Kidney (tissue), 19 donors: ENCODE results near the gene ZNF595. TPM values are rescaled to one million over a fixed set of nuclear protein-coding genes. Genes with fewer than 3 reads are reported as not detected.
"Not testable (repeated sequence)": the region's sequence is repeated elsewhere in the genome, so short reads cannot be mapped to it uniquely, and the experiment has no call there.

Source experiments
- DNase-seq, 5 donors: peaks; one replicate each; pipeline ENCODE4 v3.0.0-alpha.2; 2013 to 2020
- FAIRE-seq: peaks from 2 replicates; lab custom pipeline; 2012; peaks lifted over from hg19 to GRCh38; lab: Jason Lieb, UNC
- H3K27ac ChIP-seq, 2 donors: one replicate each; pipeline ENCODE4 v1.7.0; 2013; ENCODE audit warnings: low read depth in 2 of 2, low read length in 2 of 2, inconsistent platforms in 1 of 2
- H3K27me3 ChIP-seq: one replicate; pipeline ENCODE4 v1.7.1; 2013; ENCODE audit warnings: low read length, inconsistent platforms; ENCODE audit not compliant: control insufficient read depth, insufficient read depth
- H3K36me3 ChIP-seq, 3 donors: one replicate each; pipeline versions ENCODE4 v1.7.0 to v1.7.1; 2013; ENCODE audit warnings: low read length in 3 of 3, control low read depth in 1 of 3, inconsistent platforms in 1 of 3; ENCODE audit not compliant: insufficient read depth in 3 of 3, control insufficient read depth in 2 of 3
- H3K4me1 ChIP-seq, 3 donors: one replicate each; pipeline versions ENCODE4 v1.7.0 to v1.7.1; 2013; ENCODE audit warnings: low read length in 3 of 3, inconsistent platforms in 1 of 3, low read depth in 1 of 3; ENCODE audit not compliant: control insufficient read depth in 2 of 3, insufficient read depth in 2 of 3
- H3K4me3 ChIP-seq, 3 donors: one replicate each; pipeline versions ENCODE4 v1.7.0 to v1.8.1; 2013; ENCODE audit warnings: low read length in 3 of 3, control low read depth in 1 of 3, inconsistent platforms in 1 of 3
- H3K9ac ChIP-seq, 3 donors: one replicate each; pipeline versions ENCODE4 v1.7.0 to v1.7.1; 2013; ENCODE audit warnings: low read length in 3 of 3, control low read depth in 1 of 3, inconsistent platforms in 1 of 3
- H3K9me3 ChIP-seq, 3 donors: one replicate each; pipeline versions ENCODE4 v1.7.0 to v1.7.1; 2013; ENCODE audit warnings: low read length in 3 of 3, control low read depth in 1 of 3, inconsistent platforms in 1 of 3; ENCODE audit not compliant: control insufficient read depth in 2 of 3, insufficient read depth in 1 of 3
- intact Hi-C: fragments of 100-400 bp; cut with DNase I; formaldehyde crosslinking; loops from one replicate; pipeline ENCODE4 v1.11.1; 2022
- long read RNA-seq, 10 donors: library from polyadenylated mRNA in 1 of 10; unstranded in 1 of 10; transcript quantifications; one replicate each; pipeline ENCODE4 v2.0.0 and lab custom pipeline, GENCODE V29; 2021 to 2026
- polyA plus RNA-seq: library from polyadenylated mRNA; stranded (reverse); fragments of 350-450 nt; fragmentation: Illumina TruSeq; extraction: RNeasy Lipid Tissue Mini Kit (QIAGEN cat#74804); gene quantifications from one replicate; pipeline ENCODE4 v1.2.3, GENCODE V29; 2014; ENCODE audit warnings: low read depth, low replicate concordance; ENCODE audit not compliant: insufficient read depth
- total RNA-seq: library from RNA; stranded (reverse); fragmentation: NEBNext Ultra II Directional; extraction: Animal tissue kit (Norgen Biotek cat#: 25700); gene quantifications from one replicate; pipeline ENCODE4 v1.2.1, GENCODE V29; 2021
- donor health status: control.
- donor health status: control.
- donor health status: DM: yes; HTN: yes; CAD: no.
- donor health status: Normal renal cell carcinoma (clear cell type).

The ZNF595 gene
- total RNA-seq (18.3 TPM), polyA plus RNA-seq (6.0 TPM)
- long read RNA-seq, donor 1, partial matches to known transcripts = 0 of 4 reads
- long read RNA-seq, donor 1, other reads (novel, unspliced or antisense) = 0 of 4 reads
- long read RNA-seq, donor 2, transcript ZNF595-205 (4 exons, 2,911 nt) = major isoform, 7 of 9 reads
- long read RNA-seq, donor 2, partial matches to known transcripts = 0 of 9 reads
- long read RNA-seq, donor 2, other reads (novel, unspliced or antisense) = 0 of 9 reads
- long read RNA-seq, donor 3, partial matches to known transcripts = 0 of 6 reads
- long read RNA-seq, donor 3, other reads (novel, unspliced or antisense) = 0 of 6 reads
- long read RNA-seq, donor 4, transcript ZNF595-205 (4 exons, 2,911 nt) = major isoform, 6 of 8 reads
- long read RNA-seq, donor 4, partial matches to known transcripts = 0 of 8 reads
- long read RNA-seq, donor 4, other reads (novel, unspliced or antisense) = 0 of 8 reads
- long read RNA-seq, donor 5, partial matches to known transcripts = 0 of 2 reads
- long read RNA-seq, donor 5, other reads (novel, unspliced or antisense) = 0 of 2 reads
- long read RNA-seq, donor 6, partial matches to known transcripts = 0 of 5 reads
- long read RNA-seq, donor 6, other reads (novel, unspliced or antisense) = 0 of 5 reads
- long read RNA-seq, donor 7, partial matches to known transcripts = 0 of 8 reads
- long read RNA-seq, donor 7, other reads (novel, unspliced or antisense) = 2 of 8 reads
- long read RNA-seq, donor 8, transcript ZNF595-205 (4 exons, 2,911 nt) = major isoform, 8 of 10 reads
- long read RNA-seq, donor 8, partial matches to known transcripts = 0 of 10 reads
- long read RNA-seq, donor 8, other reads (novel, unspliced or antisense) = 0 of 10 reads
- long read RNA-seq, donor 9, partial matches to known transcripts = 0 of 6 reads
- long read RNA-seq, donor 9, other reads (novel, unspliced or antisense) = 0 of 6 reads
- long read RNA-seq, donor 10, transcript ZNF595-205 (4 exons, 2,911 nt) = major isoform, 7 of 11 reads
- long read RNA-seq, donor 10, partial matches to known transcripts = 0 of 11 reads
- long read RNA-seq, donor 10, other reads (novel, unspliced or antisense) = 0 of 11 reads

DNA sequence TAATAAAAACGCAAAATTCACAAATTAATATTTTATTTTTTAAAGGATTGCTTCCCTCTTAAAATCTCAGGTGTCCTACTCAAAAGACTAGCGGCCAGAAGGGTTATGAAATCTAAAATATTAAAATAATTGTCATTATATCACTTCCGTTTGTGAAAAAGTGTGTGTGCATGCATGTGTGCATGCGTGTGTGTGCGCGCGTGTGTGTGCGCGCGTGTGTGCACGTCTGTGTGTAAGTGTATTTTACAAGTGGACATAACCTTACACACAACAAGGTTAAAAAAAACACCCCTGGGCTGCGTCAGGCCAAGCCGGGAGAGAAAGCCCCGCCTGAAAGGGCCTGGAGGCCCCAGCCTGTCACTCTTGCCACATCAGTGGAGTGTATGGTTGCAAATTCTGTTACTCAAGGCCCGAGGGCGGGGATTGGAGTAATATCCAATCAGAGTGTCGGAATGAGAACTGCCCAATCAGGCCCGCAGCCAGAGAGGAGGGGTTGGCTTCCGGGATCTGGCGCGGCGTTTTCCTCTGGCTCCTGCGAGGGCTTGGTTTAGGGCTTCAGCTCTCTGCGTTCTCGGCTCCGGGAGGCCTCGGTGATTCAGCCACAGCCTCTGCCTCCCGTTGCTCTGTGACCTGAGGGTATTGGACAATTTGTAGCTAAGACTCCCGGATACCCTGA, at the start of gene ZNF595:
TSS of gene ZNF595 (plus strand) at position 518 of the 676 bp plus-strand sequence. CDS start 168 bp downstream, outside the sequence.
- H3K27me3 ChIP-seq, FAIRE-seq, H3K27ac ChIP-seq, intact Hi-C loops, H3K9me3 ChIP-seq, H3K9ac ChIP-seq, H3K36me3 ChIP-seq, H3K4me1 ChIP-seq: not testable (repeated sequence)
- H3K4me3 ChIP-seq = peak within 1 kb of the TSS in 1 of 3 donors; percentile 20
- peak in 1 of 5 donors; percentile 82 for DNase-seq

DNA sequence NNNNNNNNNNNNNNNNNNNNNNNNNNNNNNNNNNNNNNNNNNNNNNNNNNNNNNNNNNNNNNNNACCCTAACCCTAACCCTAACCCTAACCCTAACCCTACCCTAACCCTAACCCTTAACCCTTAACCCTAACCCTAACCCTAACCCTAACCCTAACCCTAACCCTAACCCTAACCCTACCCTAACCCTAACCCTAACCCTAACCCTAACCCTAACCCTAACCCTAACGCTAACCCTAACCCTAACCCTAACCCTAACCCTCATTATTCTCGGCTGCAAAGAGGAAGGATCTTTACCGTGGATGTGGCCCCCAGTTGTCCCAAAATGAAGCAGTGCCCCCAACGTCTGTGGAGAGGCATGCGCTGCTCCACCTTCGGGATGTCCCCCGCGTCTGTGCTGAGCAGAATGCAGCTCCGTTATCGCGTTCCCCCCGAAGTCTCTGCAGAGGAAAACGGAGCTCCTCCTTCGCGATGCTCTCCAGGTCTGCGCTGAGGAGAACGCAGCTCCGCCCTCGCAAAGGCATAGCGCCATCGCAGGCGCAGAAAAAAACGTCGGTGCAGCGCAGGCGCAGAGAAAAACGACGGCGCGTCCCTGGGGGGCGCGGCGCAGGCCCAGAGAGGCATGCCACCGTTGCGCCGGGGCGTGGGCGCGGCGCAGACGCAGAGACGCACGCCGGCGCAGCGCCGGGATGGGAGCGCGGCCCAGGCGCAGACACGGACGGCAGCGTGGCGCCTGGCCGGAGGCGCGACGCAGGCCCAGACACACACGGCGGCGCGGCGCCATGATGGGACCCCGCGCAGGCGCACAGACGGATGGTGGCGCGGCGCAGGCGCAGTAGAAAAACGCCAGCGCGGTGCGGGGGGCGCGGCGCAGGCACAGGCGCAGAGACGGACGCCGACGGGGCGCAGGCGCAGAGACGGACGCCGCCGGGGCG, 42.9 kb upstream of the ZNF595 start:
- H3K4me3 ChIP-seq, FAIRE-seq, intact Hi-C loops, H3K27ac ChIP-seq, H3K9ac ChIP-seq, H3K9me3 ChIP-seq, H3K4me1 ChIP-seq, H3K36me3 ChIP-seq, H3K27me3 ChIP-seq: not testable (repeated sequence)
- DNase-seq = peak in 3 of 5 donors; percentile 0 to 68 (median 27)

DNA sequence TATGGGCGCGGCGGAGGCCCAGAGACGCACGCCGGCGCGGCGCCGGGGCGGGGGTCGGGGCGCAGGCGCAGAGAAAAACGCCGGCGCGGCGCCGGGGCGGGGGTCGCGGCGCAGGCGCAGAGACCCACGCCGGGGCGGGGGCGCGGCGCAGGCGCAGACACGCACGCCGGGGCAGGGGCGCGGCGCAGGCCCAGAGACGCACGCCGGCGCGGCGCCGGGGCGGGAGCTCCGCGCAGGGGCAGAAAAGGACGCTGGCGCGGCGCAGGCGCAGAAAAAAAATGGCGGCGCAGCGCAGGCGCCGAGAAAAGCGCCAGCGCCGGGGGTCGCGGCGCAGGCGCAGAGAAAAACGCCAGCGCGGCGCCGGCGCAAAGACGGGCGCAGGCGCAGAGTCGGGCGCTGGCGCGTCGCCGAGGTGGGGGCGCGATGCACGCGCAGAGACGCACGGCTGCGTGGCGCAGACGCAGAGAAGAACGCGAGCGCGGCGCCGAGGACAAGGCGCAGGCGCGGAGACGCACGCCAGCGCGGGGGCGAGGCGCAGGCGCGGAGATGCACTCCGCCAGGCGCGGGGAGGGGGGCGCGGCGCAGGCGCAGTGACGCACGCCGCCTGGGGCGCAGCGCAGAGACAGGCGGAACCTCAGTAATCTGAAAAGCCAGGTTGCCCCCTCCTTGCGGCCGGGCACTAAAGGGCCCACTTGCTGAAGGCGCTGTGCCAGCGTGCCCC, 41.9 kb upstream of the ZNF595 start:
- H3K27ac ChIP-seq, H3K9ac ChIP-seq, H3K27me3 ChIP-seq, H3K4me3 ChIP-seq, intact Hi-C loops, H3K36me3 ChIP-seq, H3K4me1 ChIP-seq, H3K9me3 ChIP-seq, FAIRE-seq, DNase-seq: not testable (repeated sequence)

DNA sequence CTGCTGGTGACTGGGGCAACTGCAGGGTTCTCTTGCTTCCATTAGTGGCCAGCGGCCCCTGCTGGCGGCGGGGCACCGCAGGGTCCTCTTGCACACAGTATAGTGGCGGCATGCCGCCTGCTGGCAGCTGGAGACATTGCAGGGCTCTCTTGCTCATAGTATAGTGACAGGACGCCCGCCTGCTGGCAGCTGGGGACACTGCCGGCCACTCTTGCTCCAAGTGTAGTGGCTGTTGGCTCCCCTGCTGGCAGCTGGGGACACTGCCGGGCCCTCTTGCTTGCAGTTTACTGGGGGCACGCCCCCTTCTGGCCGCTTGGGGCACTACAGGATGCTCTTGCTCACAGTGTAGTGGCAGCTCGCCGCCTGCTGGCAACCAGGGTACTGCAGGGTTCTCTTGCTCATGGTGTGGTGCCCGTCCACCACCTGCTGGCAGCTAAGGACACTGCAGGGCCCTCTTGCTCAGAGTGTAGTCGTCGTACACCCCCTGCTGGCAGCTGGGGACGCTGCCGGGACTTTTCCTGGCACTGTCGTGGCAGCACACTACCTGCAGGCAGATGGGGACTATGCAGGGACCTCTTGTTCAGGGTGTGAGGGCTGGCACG, 41.2 kb upstream of the ZNF595 start:
- H3K27me3 ChIP-seq, H3K4me3 ChIP-seq, H3K9ac ChIP-seq, intact Hi-C loops, H3K4me1 ChIP-seq, H3K9me3 ChIP-seq, FAIRE-seq, H3K27ac ChIP-seq, H3K36me3 ChIP-seq: not testable (repeated sequence)
- DNase-seq = peak in 2 of 5 donors; percentile 30 to 62

DNA sequence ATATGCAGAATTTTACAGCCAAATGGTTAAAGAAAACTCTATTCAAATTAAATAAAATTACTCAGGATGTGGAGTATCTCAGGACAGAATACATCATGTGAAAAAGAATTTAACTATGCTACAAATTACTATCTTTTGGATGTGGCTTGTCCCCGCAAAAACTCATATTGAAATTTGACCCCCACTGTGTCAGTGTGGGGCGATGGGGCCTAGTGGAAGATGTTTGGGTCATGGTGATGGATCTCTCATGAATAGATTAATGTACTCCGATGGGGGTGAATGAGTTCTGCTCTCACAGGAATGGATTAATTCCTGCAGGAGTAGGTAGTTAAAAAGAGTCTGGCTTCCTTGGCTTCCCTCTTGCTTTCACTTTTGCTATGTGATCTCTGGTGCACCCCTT, 35.0 kb upstream of the ZNF595 start:
- H3K4me3 ChIP-seq, H3K36me3 ChIP-seq, H3K4me1 ChIP-seq, H3K9ac ChIP-seq, H3K9me3 ChIP-seq, H3K27me3 ChIP-seq, intact Hi-C loops, FAIRE-seq, H3K27ac ChIP-seq: not testable (repeated sequence)
- DNase-seq = peak in 1 of 5 donors; percentile 48

DNA sequence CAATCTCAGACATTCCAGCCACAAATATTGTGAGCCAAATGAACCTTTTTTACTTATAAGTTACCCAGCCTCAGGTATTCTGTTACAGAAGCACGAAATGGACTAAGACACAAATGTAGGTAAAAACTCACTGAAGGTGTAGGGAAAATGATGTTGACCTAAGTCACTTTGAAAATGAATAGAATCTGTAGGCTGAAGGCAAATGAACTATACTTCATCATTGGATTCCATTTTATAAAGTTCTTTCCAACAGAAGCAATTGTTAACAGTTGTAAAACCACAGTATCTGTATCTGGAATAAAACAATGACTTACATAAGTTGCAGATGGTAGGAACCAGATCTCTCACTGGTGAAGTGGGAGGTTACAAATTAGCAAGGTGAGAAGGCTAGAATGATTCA, 34.5 kb upstream of the ZNF595 start:
- H3K4me1 ChIP-seq, FAIRE-seq, H3K4me3 ChIP-seq, H3K27ac ChIP-seq, H3K36me3 ChIP-seq, H3K9ac ChIP-seq, intact Hi-C loops, H3K27me3 ChIP-seq, DNase-seq, H3K9me3 ChIP-seq: not testable (repeated sequence)
